VCaP (cell line): ENCODE data around the gene PLA2G4C.

ENCODE experiments used
- H3K27ac ChIP-seq: fragments of 450-650 bp; 2 replicates; pipeline ENCODE4 v1.5.1; 2017
- CTCF ChIP-seq: fragments of 450-650 bp; conservative IDR thresholded peaks from 2 replicates; pipeline ENCODE4 v1.5.1; 2017; ENCODE audit warnings: mild to moderate bottlenecking, moderate library complexity

The PLA2G4C gene

GRCh38 chr19:48110350-48110966, at the start of gene PLA2G4C:
PLA2G4C (minus strand) TSS chr19:48110817; CDS start chr19:48106529, 4,288 bp downstream.
- H3K27ac ChIP-seq = peak within 1 kb of the TSS; percentile 97
- no peak for TF ChIP-seq CTCF

- H3K27ac ChIP-seq = no peak overlapping the region
- peak; percentile 73 for TF ChIP-seq CTCF
Measured at GRCh38 chr19:48158210-48158790, 47.7 kb upstream of the PLA2G4C start.

- peak overlapping the region; percentile 83 for H3K27ac ChIP-seq
Measured at GRCh38 chr19:48154003-48154402, 43.4 kb upstream of the PLA2G4C start.

GRCh38 chr19:48152551-48152950, 41.9 kb upstream of the PLA2G4C start:
- H3K27ac ChIP-seq = peak overlapping the region; percentile 83
- peak; percentile 90 for TF ChIP-seq CTCF

More at GRCh38 chr19:48154003-48154402, 43.4 kb upstream of the PLA2G4C start:
- no peak for TF ChIP-seq CTCF

GRCh38 chr19:48149430-48149829, 38.8 kb upstream of the PLA2G4C start:
- no peak for TF ChIP-seq CTCF
- H3K27ac ChIP-seq = peak overlapping the region; percentile 91

- peak overlapping the region; percentile 91 for H3K27ac ChIP-seq
- no peak for TF ChIP-seq CTCF
Measured at GRCh38 chr19:48148576-48148975, 38.0 kb upstream of the PLA2G4C start.

GRCh38 chr19:48147597-48148175, 37.1 kb upstream of the PLA2G4C start:
- peak overlapping the region; percentile 91 for H3K27ac ChIP-seq

More at GRCh38 chr19:48147597-48148175, 37.1 kb upstream of the PLA2G4C start:
- no peak for TF ChIP-seq CTCF
